Esophagus squamous epithelium (tissue), 4 donors: Measurements from ENCODE around the gene RAVER2.

ENCODE experiments used
- POLR2A ChIP-seq, 4 donors: fragments of 450-650 bp; IDR thresholded peaks; one replicate each; pipeline ENCODE4 v1.6.1; 2017; ENCODE audit warnings: antibody characterized with exemption in 4 of 4, mild to moderate bottlenecking in 4 of 4, moderate library complexity in 3 of 4
- TF ChIP-seq, protein P1 (sequence below), 6 experiments: fragments of 450-650 bp in 4 of 6; fragments of 200-600 bp in 2 of 6; sonication (generic) in 2 of 6; IDR thresholded peaks; one replicate each; pipeline ENCODE4 v1.5.1; 2016 to 2019; ENCODE audit warnings: antibody characterized with exemption in 6 of 6, mild to moderate bottlenecking in 4 of 6, moderate library complexity in 4 of 6

DNA sequence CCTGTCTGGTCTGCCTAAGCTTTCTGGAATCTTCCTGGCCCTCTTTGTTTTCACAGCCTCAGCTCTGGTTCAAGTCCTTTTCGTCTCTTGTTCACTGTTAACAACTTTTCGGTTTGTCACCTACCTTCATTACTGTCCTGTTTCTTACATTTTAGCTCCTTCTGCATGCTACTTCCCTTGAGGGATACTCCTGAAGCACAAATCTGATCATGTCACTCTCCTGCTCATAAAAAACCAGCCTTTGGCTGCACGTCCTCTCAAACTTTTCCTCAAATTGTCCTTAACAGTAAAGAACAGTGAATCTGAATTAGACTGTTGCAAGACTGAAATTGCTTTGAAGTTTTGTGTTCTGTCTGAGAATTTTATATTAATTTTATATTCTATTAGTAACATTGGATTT is 3.3 kb downstream of the RAVER2 start:
- no peak for TF ChIP-seq POLR2A (IDR thresholded peaks at IDR 0.05)
- TF ChIP-seq, protein P1, sequence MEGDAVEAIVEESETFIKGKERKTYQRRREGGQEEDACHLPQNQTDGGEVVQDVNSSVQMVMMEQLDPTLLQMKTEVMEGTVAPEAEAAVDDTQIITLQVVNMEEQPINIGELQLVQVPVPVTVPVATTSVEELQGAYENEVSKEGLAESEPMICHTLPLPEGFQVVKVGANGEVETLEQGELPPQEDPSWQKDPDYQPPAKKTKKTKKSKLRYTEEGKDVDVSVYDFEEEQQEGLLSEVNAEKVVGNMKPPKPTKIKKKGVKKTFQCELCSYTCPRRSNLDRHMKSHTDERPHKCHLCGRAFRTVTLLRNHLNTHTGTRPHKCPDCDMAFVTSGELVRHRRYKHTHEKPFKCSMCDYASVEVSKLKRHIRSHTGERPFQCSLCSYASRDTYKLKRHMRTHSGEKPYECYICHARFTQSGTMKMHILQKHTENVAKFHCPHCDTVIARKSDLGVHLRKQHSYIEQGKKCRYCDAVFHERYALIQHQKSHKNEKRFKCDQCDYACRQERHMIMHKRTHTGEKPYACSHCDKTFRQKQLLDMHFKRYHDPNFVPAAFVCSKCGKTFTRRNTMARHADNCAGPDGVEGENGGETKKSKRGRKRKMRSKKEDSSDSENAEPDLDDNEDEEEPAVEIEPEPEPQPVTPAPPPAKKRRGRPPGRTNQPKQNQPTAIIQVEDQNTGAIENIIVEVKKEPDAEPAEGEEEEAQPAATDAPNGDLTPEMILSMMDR (IDR thresholded peaks at IDR 0.05), result no peak
